Vagina (tissue), 2 donors: ENCODE results near the gene CLDN22. TPM values are rescaled to one million over a fixed set of nuclear protein-coding genes. Genes with fewer than 3 reads are reported as not detected.

ENCODE experiments used
- DNase-seq, 2 donors: peaks; one replicate each; pipeline ENCODE4 v3.0.0-alpha.2; 2017; ENCODE audit errors: extremely low spot score in 2 of 2
- H3K27ac ChIP-seq: fragments of 200-600 bp; sonication (generic); one replicate; pipeline ENCODE4 v1.5.1; 2019
- H3K27me3 ChIP-seq: fragments of 200-600 bp; sonication (generic); one replicate; pipeline ENCODE4 v1.5.1; 2019
- H3K36me3 ChIP-seq, 2 donors: fragments of 200-600 bp; sonication (generic); one replicate each; pipeline ENCODE4 v1.5.1; 2017 to 2019
- H3K4me1 ChIP-seq: fragments of 200-600 bp; sonication (generic); one replicate; pipeline ENCODE4 v1.5.1; 2019
- H3K4me3 ChIP-seq, 2 donors: fragments of 200-600 bp; sonication (generic); 1 replicate in 1 of 2; 2 replicates in 1 of 2; pipeline ENCODE4 v1.5.1; 2016 to 2019
- H3K9me3 ChIP-seq: fragments of 200-600 bp; sonication (generic); one replicate; pipeline ENCODE4 v1.5.1; 2019
- POLR2A ChIP-seq, 2 donors: fragments of 450-650 bp; IDR thresholded peaks; one replicate each; pipeline ENCODE4 v1.6.1; 2017; ENCODE audit warnings: antibody characterized with exemption in 2 of 2, mild to moderate bottlenecking in 2 of 2, moderate library complexity in 2 of 2
- POLR2AphosphoS5 ChIP-seq, 2 donors: sonication (generic); formaldehyde crosslinking; IDR thresholded peaks; one replicate each; pipeline ENCODE4 v1.9.0; 2017; ENCODE audit warnings: antibody characterized with exemption in 2 of 2, mild to moderate bottlenecking in 2 of 2, low read depth in 1 of 2; ENCODE audit not compliant: insufficient read depth in 1 of 2
- intact Hi-C: fragments of 100-400 bp; cut with DNase I; formaldehyde crosslinking; loops from one replicate; pipeline ENCODE4 v1.15.1; 2023
- total RNA-seq: library from RNA; depleted of rRNA; stranded (reverse); fragments of >200 nt; gene quantifications from one replicate; pipeline ENCODE4 v1.2.3, GENCODE V29; 2016
- TF ChIP-seq, protein P1 (sequence below), 3 experiments: fragments of 450-650 bp in 2 of 3; fragments of 200-600 bp in 1 of 3; sonication (generic) in 1 of 3; IDR thresholded peaks; one replicate each; pipeline ENCODE4 v1.5.1; 2017 to 2019; ENCODE audit warnings: antibody characterized with exemption in 3 of 3, mild to moderate bottlenecking in 2 of 3, moderate library complexity in 2 of 3

The CLDN22 gene
- total RNA-seq, 1 donor from 2014 or later = not detected

DNA sequence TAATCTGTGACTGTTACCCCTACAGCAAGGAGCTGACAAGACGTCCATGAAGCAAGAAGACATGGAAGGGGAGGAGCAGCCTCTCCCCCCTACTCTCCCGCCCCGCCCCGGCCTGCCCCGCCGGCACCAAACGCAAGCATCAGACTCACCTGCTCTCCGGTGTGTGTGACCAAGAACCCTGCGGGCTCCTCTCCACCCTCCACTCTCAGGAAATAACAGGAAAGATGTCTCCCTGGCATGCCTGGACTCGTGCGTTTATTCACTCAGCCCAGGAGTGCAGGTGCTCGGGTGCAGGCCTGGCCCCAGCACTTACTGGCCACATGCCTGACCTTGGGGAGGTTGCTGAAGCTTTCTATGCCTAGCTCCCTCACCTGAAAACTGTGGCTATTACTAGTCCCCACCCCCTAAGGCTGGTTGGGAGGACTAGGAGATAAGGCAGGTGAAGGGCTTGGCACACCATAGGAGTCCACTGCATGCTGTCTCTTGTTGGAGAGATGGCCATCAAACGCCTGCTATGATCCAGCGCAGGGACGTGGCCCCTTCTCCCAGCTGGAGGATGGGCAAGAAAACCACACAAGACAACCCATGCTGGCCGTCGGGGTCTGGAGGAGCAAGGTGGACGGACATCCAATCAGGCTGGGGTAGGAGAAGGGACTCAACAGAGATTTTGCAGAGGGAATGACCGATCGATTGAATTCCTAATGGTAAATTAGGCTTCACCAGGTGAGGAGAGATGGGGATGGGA is 37.0 kb upstream of the CLDN22 start:
- peaks cover 8% of the 10 kb centered on the region for H3K4me1 ChIP-seq
- no peaks in the 10 kb centered on the region for H3K27me3 ChIP-seq
- no peak overlapping the region for H3K4me3 ChIP-seq
- no peak overlapping the region for H3K27ac ChIP-seq
- DNase-seq = no peak
- TF ChIP-seq POLR2AphosphoS5 (IDR thresholded peaks at IDR 0.05; ENCODE audit: insufficient read depth in 1 of 2, low read depth in 1 of 2) (no peak), POLR2A (IDR thresholded peaks at IDR 0.05) (no peak)
- TF ChIP-seq, protein P1, sequence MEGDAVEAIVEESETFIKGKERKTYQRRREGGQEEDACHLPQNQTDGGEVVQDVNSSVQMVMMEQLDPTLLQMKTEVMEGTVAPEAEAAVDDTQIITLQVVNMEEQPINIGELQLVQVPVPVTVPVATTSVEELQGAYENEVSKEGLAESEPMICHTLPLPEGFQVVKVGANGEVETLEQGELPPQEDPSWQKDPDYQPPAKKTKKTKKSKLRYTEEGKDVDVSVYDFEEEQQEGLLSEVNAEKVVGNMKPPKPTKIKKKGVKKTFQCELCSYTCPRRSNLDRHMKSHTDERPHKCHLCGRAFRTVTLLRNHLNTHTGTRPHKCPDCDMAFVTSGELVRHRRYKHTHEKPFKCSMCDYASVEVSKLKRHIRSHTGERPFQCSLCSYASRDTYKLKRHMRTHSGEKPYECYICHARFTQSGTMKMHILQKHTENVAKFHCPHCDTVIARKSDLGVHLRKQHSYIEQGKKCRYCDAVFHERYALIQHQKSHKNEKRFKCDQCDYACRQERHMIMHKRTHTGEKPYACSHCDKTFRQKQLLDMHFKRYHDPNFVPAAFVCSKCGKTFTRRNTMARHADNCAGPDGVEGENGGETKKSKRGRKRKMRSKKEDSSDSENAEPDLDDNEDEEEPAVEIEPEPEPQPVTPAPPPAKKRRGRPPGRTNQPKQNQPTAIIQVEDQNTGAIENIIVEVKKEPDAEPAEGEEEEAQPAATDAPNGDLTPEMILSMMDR (IDR thresholded peaks at IDR 0.05) = no peak
- intact Hi-C loops = no loop called here
- H3K36me3 ChIP-seq = no peaks in the 10 kb centered on the region
- no peaks in the 10 kb centered on the region for H3K9me3 ChIP-seq

DNA sequence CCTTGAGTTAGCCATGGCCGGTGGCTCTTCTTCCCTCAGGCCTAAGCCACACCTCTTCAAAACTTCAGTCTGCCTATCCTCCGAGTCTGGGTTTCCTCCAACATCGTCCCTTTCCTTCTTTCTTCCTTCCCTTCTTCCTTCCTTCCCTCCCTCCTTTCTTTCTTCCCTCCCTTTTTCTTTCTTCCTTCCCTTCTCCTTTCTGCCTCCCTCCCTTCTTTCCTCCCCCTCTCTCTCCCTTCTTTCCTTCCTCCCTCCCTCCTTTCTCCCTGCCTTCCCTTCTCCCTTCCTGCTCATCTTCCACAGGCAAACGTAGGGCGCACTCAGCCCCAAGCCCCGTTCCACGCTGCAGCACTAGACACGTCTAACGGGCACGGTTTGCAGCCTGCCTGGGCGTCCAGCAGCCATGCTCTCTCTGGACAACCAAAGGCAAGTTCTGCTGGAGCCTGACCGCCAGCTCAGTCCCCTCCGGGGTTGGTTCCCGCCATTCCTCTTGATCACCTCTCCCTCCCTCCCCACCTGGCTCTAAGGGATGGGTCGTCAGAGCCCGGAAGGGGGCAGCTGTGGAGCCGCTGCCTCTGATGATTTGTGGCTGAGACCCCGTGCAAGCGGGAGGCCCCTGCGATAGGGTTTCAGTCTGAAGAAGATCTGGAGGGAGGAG is 36.2 kb upstream of the CLDN22 start:
- H3K36me3 ChIP-seq = no peaks in the 10 kb centered on the region
- H3K27ac ChIP-seq = no peak overlapping the region
- no peaks in the 10 kb centered on the region for H3K27me3 ChIP-seq
- no peak overlapping the region for H3K4me3 ChIP-seq
- TF ChIP-seq POLR2AphosphoS5 (IDR thresholded peaks at IDR 0.05; ENCODE audit: insufficient read depth in 1 of 2, low read depth in 1 of 2) = no peak
- TF ChIP-seq, protein P1 (IDR thresholded peaks at IDR 0.05) = no peak
- TF ChIP-seq POLR2A (IDR thresholded peaks at IDR 0.05) = no peak
- DNase-seq = no peak
- intact Hi-C loops = no loop called here
- no peaks in the 10 kb centered on the region for H3K9me3 ChIP-seq
- peaks cover 8% of the 10 kb centered on the region for H3K4me1 ChIP-seq

DNA sequence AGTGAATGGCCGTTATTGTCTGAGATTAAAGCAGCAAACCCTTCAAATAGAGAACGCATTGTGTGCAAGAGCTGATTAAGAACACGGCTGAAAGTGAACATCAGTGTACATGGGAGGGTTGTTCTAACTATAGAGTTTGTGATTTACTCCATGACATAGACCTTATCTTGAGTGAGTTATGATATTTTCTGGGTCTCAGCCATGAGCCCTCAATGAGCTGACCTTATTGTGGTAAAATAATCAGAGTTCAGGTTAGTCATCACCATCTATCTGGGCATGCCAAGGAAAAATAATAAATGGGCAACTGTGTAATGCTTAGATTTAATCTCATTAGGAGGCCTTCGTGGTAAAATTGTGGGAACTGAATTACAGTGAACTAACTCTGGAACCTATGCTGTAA is 35.3 kb upstream of the CLDN22 start:
- Histone ChIP-seq H3K9me3 (no peaks in the 10 kb centered on the region), H3K4me3 (no peak overlapping the region), H3K27ac (no peak overlapping the region), H3K27me3 (no peaks in the 10 kb centered on the region), H3K36me3 (no peaks in the 10 kb centered on the region), H3K4me1 (peaks cover 8% of the 10 kb centered on the region)
- DNase-seq = no peak
- intact Hi-C loops = no loop called here
- TF ChIP-seq, protein P1 (IDR thresholded peaks at IDR 0.05) = no peak
- TF ChIP-seq POLR2AphosphoS5 (IDR thresholded peaks at IDR 0.05; ENCODE audit: insufficient read depth in 1 of 2, low read depth in 1 of 2) = no peak
- no peak for TF ChIP-seq POLR2A (IDR thresholded peaks at IDR 0.05)

DNA sequence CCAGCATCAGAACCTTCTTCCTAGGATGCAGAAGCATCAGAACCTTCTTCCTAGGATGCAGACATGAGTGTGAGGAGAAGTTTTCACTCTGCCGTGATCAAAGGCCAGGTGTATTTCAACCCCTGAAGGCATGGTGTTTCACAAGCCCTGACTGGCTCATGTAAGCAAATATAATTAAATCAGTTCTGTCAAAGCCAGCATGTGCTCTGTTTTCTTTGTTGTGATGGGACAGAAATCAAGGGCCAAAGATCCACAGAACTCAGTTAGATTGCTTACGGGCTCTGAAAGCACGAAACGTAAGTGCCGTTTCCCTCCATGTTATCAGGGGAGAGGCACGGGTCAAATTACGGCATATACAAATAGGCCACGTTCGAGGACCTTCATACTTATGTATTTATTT is 34.1 kb upstream of the CLDN22 start:
- Histone ChIP-seq H3K27me3 (no peaks in the 10 kb centered on the region), H3K27ac (no peak overlapping the region)
- TF ChIP-seq POLR2A (IDR thresholded peaks at IDR 0.05) (no peak), POLR2AphosphoS5 (IDR thresholded peaks at IDR 0.05; ENCODE audit: insufficient read depth in 1 of 2, low read depth in 1 of 2) (no peak)
- TF ChIP-seq, protein P1 (IDR thresholded peaks at IDR 0.05) = no peak

DNA sequence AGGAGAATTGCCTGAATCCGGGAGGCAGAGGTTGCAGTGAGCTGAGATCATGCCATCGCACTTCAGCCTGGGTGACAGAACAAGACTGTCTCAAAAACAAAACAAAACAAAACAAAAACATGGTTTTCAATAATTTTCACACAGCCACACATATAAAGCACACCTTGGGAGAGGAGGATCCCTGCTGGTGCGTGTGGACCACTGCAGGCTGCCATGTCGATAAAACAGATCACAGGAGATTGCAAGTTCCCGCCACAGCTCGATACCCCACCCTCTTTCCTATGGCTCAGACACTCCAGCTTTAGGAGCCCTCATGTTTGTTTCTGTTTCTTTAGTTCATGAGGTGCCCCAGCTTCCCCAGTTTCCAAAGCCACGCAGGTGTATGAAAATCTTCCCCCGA is 33.5 kb upstream of the CLDN22 start:
- no peak overlapping the region for H3K4me3 ChIP-seq
- no peaks in the 10 kb centered on the region for H3K27me3 ChIP-seq
- no peak overlapping the region for H3K27ac ChIP-seq
- no peak for DNase-seq
- H3K4me1 ChIP-seq = peaks cover 8% of the 10 kb centered on the region
- no peaks in the 10 kb centered on the region for H3K36me3 ChIP-seq
- no peaks in the 10 kb centered on the region for H3K9me3 ChIP-seq
- intact Hi-C loops = no loop called here
- TF ChIP-seq POLR2AphosphoS5 (IDR thresholded peaks at IDR 0.05; ENCODE audit: insufficient read depth in 1 of 2, low read depth in 1 of 2) = no peak

More for the DNA sequence above, 34.1 kb upstream of the CLDN22 start:
- intact Hi-C loops = no loop called here
- Histone ChIP-seq H3K4me1 (peaks cover 8% of the 10 kb centered on the region), H3K36me3 (no peaks in the 10 kb centered on the region), H3K4me3 (no peak overlapping the region), H3K9me3 (no peaks in the 10 kb centered on the region)
- no peak for DNase-seq
